ENCODE measurements around the gene PASK. TPM values are rescaled to one million over a fixed set of nuclear protein-coding genes. Genes with fewer than 3 reads are reported as not detected.

PASK gene
- total RNA-seq, 4 donors from 2014 or later: 1.6 to 6.5 (median 4.4) TPM

DNA sequence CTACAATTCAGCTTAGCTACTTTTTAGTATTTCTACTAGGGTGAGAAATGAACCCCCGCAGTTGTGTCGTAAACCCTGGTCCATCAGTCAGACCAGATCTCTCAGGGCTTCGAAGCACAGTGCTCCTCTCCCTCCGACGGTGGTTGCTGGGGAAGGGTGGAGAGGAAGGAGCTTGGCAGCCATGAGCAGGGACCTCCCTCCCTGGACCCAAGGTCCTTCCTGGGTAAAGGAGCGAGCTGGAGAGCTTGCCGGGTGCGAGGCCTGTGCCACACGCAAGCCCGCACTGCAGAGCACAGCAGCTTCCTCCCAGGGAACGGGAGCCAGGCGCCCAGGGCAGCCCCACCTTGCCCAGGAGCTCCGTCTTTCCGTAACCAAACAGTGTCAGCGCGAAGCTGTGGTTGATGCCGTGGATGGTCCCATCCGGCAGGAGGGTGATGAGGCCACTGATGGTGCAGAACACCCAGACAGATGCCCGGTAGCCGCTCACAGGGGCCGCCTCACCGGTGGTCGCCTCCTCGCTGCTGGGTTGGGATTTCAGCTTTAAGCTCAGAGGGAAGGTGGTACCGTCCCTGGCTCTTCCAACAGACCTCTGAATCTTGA, 12.5 kb downstream of the PASK start:
- Histone ChIP-seq H3K9me3 (no peaks in the 10 kb centered on the region), H3K36me3 (peaks cover 0 to 36% of the 10 kb centered on the region in 2 donors), H3K27ac (no peak overlapping the region), H3K4me3 (no peak overlapping the region), H3K4me1 (no peaks in the 10 kb centered on the region), H3K27me3 (no peaks in the 10 kb centered on the region)
- TF ChIP-seq, protein P1, sequence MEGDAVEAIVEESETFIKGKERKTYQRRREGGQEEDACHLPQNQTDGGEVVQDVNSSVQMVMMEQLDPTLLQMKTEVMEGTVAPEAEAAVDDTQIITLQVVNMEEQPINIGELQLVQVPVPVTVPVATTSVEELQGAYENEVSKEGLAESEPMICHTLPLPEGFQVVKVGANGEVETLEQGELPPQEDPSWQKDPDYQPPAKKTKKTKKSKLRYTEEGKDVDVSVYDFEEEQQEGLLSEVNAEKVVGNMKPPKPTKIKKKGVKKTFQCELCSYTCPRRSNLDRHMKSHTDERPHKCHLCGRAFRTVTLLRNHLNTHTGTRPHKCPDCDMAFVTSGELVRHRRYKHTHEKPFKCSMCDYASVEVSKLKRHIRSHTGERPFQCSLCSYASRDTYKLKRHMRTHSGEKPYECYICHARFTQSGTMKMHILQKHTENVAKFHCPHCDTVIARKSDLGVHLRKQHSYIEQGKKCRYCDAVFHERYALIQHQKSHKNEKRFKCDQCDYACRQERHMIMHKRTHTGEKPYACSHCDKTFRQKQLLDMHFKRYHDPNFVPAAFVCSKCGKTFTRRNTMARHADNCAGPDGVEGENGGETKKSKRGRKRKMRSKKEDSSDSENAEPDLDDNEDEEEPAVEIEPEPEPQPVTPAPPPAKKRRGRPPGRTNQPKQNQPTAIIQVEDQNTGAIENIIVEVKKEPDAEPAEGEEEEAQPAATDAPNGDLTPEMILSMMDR (IDR thresholded peaks at IDR 0.05): no peak
- TF ChIP-seq POLR2AphosphoS5 (IDR thresholded peaks at IDR 0.05) (no peak), POLR2A (IDR thresholded peaks at IDR 0.05) (no peak), EP300 (IDR thresholded peaks at IDR 0.05) (no peak)
- 92% methylated on average over 4 of the region's 25 CpGs; no CpG with 5 or more reads in 1 of the 2 donors for WGBS, 2 donors (ENCODE audit: low coverage in 1 of 2)
- no peak for ATAC-seq

DNA sequence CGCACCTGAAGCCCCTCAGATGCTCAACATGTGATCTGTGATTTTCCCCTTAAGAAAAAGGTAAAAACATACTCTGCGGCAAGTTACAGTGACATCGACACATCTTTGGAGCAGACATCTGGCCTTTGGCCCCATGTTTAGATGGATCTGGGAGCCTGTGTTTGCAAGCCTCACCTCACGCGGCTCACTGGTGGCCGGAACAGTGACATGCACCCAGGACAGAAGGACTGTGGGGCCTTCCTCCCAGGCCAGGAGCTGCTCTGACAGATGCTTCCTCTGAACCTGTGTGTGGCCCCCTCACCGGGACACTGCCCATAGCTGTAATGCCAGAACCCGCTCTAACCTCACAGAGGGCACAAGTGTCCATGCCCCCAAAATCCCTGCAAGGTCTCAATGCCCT, 13.1 kb downstream of the PASK start:
- no peak overlapping the region for H3K4me3 ChIP-seq
- no peaks in the 10 kb centered on the region for H3K9me3 ChIP-seq
- H3K4me1 ChIP-seq: no peaks in the 10 kb centered on the region
- TF ChIP-seq POLR2AphosphoS5 (IDR thresholded peaks at IDR 0.05) (no peak), POLR2A (IDR thresholded peaks at IDR 0.05) (no peak), EP300 (IDR thresholded peaks at IDR 0.05) (no peak)
- TF ChIP-seq, protein P1 (IDR thresholded peaks at IDR 0.05): no peak
- whole genome bisulfite sequencing, 2 donors (ENCODE audit: low coverage in 1 of 2): 60% methylated on average over 1 of the region's 8 CpGs; no CpG with 5 or more reads in 1 of the 2 donors
- H3K36me3 ChIP-seq: peaks cover 0 to 36% of the 10 kb centered on the region in 2 donors
- no peak overlapping the region for H3K27ac ChIP-seq
- no peaks in the 10 kb centered on the region for H3K27me3 ChIP-seq
- no peak for ATAC-seq

DNA sequence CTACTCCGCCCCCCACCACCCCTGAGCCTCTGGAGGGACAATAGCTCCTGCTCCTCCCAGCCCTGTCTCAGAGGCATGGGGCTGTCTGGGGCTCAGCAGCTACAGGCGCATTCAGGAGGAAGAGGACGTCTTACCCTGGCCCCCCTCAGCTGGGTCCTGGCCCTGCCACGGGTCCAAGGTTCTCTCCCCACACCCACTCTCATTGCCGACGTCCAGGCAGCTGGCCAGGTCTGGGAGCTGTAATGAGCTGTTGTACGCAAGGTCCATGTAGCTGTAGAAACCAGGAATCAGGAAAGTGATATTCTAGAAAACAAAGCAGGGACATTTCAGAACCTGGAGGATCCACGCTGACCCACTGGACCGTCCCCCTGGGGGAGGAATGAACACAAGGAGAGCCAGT, 13.5 kb downstream of the PASK start:
- H3K36me3 ChIP-seq: peaks cover 0 to 36% of the 10 kb centered on the region in 2 donors
- H3K4me1 ChIP-seq: no peaks in the 10 kb centered on the region
- no peaks in the 10 kb centered on the region for H3K9me3 ChIP-seq
- no peaks in the 10 kb centered on the region for H3K27me3 ChIP-seq
- TF ChIP-seq EP300 (IDR thresholded peaks at IDR 0.05) (no peak), POLR2A (IDR thresholded peaks at IDR 0.05) (no peak)
- no peak overlapping the region for H3K4me3 ChIP-seq
- ATAC-seq: no peak
- no peak overlapping the region for H3K27ac ChIP-seq
- WGBS, 2 donors (ENCODE audit: low coverage in 1 of 2): 100% methylated on average over 1 of the region's 9 CpGs; no CpG with 5 or more reads in 1 of the 2 donors

DNA sequence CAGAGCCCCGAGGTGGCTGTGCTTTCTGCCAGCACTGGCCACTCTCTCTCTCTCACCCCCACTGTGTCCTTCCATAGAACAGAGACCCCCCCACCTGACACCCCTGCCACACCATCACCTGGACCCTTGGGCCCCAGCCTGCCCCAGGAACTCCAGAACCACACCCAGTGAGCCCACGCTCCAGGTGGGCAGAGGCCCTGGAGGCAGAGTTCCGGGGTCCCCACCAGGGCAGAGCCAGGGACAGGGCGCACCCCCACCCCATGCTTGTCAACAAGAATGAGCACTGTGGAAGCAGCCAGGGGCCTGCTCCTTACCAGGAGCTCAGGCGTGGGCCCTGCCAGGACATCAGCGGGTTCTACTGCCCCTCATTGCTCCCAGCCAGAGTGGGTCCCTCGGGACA, 14.6 kb downstream of the PASK start:
- Histone ChIP-seq H3K27ac (no peak overlapping the region), H3K27me3 (no peaks in the 10 kb centered on the region), H3K9me3 (no peaks in the 10 kb centered on the region), H3K4me1 (no peaks in the 10 kb centered on the region), H3K4me3 (no peak overlapping the region), H3K36me3 (peaks cover 0 to 26% of the 10 kb centered on the region in 2 donors)
- TF ChIP-seq, protein P1 (IDR thresholded peaks at IDR 0.05): no peak
- no peak for ATAC-seq
- WGBS, 2 donors (ENCODE audit: low coverage in 1 of 2): 75% methylated on average over 2 of the region's 7 CpGs; no CpG with 5 or more reads in 1 of the 2 donors

DNA sequence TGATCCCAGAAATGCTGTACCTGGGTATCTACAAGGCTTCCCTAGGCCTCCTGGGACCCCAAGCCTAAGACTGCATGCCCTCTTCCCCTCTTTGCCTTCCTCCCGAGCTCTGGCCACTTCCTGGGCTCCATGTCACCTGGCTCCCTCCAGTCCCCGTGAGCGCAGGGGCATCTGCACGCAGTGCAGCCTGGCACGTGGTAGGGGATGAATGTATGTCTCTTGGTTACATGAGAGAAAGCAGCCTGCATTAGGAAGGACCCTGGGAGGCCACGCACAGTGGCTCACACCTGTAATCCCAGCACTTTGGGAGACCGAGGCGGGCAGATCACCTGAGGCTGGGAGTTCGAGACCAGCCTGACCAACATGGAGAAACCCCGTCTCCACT, 15.8 kb downstream of the PASK start:
- no peak overlapping the region for H3K27ac ChIP-seq
- H3K4me1 ChIP-seq: no peaks in the 10 kb centered on the region
- 60 to 100% methylated on average over 1 to 4 of the region's 10 CpGs for WGBS, 2 donors (ENCODE audit: low coverage in 1 of 2)
- TF ChIP-seq, protein P1 (IDR thresholded peaks at IDR 0.05): no peak
- TF ChIP-seq EP300 (IDR thresholded peaks at IDR 0.05): no peak
- no peak for TF ChIP-seq POLR2AphosphoS5 (IDR thresholded peaks at IDR 0.05)
- no peak for TF ChIP-seq POLR2A (IDR thresholded peaks at IDR 0.05)
- ATAC-seq: no peak
- no peaks in the 10 kb centered on the region for H3K27me3 ChIP-seq
- H3K9me3 ChIP-seq: no peaks in the 10 kb centered on the region
- no peak overlapping the region for H3K4me3 ChIP-seq
- peaks cover 0 to 22% of the 10 kb centered on the region in 2 donors for H3K36me3 ChIP-seq

Data from gastroesophageal sphincter (tissue), 4 donors.